ENCODE results near the gene C1orf141.
"Not testable (repeated sequence)": the region's sequence is repeated elsewhere in the genome, so short reads cannot be mapped to it uniquely, and the experiment has no call there.

Gene C1orf141

DNA sequence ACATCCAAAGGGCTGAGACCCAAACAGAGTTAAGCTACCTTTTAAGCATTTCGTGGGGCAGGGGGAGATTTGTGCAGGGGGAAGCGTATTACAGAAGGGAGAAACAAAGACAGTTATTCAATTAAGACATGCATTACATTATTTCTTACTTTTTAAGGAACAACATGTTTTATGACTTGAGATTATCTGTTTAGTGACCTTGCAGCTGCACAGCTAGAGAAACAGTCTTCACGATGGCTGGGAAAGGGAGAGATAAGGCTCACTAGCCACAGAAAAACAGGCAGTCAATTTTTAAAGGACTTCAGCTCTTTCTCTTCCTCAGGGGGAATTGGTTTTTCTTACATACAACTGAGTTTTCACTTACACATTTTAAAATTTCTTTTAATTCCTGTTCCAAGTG is 7.1 kb upstream of the C1orf141 start:
- not testable (repeated sequence) for DNase-seq

DNA sequence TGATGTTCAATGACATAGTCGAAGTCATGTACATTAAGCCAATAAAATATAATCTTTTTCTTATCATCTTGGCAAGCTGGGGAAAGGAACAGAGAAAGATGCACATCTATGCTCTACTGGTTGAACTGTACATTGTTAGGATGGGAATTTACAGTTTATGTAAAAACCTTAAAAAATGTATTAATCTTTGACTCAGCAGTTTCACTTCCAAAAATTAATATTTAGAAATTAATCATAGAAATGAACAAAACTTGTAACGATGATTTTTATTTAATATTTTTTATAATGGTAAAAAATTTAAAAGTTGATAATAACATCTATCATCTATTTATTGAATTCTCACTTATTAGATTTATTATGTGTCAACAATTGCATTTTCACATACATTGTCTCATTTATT is 5.7 kb upstream of the C1orf141 start:
- no peak for DNase-seq

DNA sequence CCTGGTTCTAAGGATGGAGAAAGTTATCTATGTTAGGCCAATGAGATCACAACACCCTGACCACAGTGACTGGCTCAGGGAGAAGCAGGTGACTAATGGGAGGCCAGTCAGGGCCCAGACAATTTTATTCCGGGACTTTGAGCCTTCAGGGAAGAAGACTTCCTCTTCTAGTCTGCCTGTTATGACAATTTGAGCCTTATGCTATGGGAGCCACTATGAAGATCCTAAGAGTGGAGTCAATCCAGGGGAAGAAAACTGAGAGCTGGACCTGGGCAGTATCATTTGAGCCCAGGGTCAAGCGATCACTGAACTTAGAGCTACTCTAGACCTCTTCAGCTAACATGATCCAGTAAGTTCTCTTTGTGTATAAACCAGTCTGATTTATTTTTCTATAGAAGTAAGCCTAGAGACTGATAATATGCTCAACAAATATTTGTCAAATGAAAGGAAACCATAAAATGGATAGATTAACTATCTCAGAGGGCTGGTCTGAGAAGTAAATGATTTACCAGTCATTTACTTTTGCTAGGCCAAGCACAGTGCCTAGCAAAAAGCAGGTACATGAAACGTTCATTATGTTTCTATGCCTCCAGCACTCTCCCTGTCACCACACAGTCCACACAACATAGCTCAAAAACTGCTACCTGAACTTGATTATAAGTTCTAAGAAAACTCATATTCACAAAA is 4.2 kb upstream of the C1orf141 start:
- DNase-seq: no peak

DNA sequence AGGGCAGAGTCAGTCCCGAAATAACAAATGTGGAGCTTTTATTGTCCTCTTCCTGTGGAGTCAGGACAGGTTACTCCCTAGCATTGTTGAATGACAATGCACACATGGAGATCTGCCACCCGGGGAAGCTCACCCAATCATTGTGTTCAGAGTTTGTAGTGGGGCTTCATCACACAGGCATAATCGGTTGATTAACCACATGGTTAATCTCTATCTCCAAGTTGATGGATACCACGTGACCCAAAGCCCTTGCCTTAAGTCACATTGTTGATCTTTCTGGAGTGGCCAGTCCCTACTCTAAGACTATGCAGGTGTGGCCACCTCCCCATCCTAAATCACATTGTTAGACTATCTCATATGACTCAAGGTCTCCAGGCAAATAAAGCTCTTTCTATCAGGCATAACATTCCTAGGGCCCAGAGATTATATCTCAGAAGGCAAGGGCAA is 2.6 kb upstream of the C1orf141 start:
- no peak for DNase-seq

DNA sequence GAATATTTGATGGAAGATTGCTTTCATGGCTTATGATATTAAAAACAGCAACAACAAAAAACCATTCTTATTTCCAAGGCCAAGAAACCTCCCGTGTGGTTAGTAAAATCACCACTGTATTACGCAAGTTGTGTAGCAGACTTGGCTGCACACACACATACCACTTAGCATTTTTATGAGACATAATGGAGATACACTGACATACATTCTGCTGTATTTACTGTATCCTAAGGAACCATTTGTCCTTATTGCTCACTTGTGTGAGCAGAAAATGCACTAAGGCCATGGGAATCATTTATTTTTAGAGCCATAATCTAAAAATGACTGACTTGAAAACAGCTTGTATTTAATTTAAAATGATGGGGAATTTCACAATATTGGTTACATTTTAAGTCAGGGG is 584 bp upstream of the C1orf141 start:
- no peak for DNase-seq

DNA sequence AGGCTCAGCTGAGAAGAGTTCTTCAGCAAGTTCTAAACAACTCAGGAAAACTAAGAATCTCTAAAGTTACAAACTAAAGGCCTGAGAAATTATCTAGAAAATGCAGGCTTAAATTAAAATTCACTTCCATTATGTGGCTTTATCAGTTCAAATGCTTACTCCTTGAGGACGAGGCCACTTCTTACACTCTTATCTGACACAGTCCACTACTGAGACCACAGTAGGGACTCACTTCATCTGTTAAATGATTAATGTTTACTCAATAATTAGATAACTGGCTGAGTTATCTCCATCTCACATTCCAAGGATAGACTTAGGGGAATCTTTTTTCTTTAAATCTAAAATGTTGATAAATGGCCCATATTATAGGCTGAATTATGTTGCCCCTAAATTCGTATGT is 1.6 kb downstream of the C1orf141 start:
- DNase-seq: no peak

DNA sequence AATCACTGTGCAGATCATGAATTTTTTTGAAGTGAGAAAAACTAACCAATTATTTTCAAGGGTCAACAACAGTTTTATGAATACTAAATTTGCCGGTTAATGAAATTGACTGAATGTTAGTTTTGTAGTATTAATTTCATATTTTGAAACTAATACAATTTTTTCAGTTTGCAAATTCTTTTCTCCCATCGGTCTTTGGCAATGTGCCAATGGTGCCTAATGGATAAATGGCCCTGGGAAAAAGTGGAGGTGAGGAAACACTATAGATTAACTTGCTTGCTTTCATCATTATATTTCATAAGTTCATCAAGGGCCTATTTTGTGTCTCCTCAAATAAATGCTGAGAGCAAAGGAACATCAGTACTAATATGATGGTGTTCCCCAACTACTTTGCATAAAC is 4.1 kb downstream of the C1orf141 start:
- DNase-seq: no peak

DNA sequence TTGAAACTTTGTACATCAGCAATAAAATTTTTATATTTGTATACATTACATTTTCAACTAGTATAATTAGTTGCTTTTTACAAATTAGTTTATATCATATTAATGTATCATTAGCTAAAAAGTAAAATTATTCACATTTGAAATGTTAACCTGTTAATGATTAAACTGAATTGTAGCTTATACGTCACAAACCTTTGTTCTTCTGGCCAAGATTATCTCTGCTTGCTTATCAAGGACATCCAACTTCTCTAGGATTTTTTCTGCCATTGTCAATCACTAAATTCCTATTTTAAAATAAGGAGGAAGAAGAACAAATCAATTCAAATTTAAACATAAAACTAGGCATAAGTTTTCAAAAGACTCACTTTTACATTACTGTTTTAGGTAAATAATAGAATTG is 7.8 kb downstream of the C1orf141 start:
- no peak for DNase-seq

DNA sequence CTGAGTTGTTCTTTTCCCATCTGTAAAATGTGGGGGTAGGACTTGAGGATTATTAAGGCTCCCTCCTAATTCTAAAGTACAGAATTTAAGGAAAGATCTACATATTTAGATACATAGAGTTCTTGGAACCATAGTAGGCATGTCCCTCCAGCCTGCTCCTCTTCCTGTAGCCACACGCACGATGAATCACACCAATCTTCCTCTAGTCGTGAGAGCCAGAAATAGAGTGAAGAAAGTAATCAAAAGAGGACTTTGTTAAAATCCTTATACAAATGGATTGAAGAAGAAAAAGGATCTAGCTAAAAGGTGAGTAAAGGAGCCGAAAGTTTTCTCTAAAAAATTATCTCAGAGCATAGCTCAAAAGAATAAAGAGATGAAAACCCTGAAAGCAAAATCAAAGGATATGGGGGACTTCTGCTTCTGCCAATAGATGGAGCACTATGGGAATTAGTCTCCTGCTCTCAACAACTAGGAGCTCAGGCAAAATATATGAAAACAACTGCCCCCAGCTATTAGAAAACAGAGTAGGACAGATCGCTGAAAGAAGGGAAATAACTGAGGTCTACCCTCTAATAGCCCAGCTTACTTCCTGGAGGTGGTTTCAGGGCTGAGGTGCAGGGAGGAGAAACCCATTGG is 8.5 kb downstream of the C1orf141 start:
- DNase-seq: no peak

DNA sequence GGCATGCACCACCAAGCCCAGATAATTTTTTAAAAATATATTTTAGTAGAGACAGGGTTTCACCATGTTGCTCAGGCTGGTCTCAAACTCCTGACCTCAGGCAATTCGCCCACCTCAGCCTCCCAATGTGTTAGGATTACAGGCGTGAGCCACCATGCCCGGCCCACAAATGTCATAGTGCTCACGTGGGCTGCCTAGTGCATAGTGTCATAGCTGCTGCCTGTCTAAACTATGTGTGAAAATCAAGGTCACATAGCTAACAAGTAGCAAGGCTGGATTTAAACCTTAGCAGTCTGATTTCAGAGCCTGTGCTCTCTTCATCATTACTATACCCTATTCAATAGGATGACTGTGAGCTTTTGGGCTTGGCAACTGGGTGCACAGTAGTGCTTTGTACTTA is 10.3 kb downstream of the C1orf141 start:
- no peak for DNase-seq

DNA sequence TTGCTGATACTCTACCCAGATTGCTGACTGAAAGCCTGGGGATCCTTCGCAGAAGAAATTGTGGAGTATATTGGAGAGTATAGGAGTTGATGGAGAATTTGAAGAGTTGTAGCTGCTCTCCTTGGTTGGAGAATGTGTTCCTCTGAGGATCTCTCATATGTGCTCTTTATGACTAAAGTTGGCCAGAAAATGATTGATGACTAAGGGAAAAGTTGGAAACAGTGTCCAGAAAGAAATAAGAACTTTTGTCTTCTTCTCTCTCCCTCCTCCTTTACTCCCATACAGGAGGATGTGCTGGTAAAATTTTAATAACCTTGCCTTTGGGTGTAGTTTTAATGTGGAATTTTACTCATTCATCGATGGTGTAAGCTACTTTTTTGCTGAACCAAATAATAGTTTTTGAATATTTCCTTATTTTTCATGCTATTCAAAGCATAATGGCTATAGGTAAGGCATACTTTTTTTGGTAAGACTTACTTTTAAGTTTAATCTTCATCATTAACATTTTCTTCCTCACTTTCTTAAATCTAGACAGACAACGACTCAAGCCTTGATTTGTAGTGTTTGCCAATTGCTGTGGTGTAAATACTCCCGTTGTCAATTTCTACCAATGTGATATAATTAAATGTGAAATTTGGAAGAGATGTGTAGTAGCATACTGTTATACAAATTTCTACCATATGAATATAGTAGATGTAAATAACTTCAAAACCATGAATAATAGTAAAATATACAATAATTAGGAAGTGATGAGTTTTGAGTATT is 13.7 kb downstream of the C1orf141 start:
- no peak for DNase-seq

DNA sequence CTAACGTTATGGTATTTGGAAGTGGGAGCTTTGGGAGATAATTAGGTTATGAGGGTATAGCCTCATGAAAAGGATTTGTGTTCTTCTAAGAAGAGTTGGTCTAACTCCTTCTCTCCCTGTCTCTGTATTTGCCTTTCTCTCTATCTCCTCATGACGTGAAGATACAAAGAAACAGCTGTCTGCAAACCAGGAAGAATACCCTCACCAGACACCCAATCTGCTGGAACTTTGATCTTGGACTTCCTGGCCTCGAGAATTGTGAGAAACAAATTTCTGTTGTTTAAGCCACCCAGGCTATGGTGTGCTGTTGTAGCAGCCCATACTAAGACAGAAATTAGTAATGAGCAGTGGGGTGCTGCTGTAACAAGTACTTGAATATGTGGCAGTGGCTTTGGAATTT is 16.1 kb downstream of the C1orf141 start:
- DNase-seq: no peak

DNA sequence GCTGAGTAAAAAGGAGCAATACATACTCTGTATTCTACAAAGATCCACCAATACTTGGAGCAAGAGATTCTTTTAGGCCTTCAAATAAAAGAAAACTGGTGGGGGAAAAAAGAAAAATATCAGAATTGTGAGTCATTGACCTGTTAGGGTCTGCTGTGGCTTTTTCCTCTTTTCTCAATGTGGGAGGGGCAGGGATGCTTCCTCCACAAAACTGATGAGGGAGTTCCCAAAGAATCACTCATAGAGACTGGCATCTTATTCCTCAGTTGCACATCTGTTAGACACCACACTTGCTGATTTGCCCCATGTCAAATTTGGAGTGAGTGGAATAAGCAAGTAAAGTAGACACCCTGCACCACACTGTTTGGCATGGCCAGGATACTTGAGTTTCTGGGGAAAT is 16.6 kb downstream of the C1orf141 start:
- DNase-seq: no peak

DNA sequence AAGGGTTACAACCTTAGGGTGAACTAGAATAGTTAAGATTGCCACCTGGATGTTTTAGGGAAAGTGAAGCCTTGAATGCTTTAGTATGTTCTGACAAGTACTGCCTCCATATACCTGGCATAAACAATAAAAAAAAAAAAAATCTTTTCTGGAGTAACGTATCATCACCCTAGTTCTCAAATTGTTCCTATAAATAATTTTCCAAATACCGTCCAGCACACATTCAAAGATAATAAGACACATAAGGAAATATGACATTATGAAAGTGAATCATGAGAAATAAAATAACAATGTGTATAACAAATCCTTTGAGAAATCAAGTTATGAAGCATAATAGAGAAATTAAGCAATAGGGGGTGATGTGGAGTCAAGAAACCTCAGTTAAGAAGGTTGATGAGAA is 20.6 kb downstream of the C1orf141 start:
- DNase-seq: no peak

DNA sequence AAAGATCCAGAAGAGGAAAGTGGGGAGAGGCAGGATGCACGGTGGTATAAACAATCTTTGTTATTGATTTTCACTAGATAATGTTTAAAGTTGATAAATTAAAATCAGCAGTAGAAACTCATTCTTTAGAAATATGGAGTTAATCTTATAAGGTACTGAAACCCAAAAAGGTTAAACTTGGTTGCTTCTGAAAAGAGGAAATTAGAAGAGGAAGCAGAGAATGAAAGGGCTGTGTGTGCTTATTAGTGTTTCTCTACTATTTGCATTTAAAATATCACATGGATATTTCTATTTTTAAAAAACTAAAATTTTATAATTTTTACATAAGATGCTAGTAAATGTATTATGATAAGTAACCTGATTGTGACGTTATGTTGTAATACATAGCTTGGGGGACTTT is 24.4 kb downstream of the C1orf141 start:
- DNase-seq: no peak

DNA sequence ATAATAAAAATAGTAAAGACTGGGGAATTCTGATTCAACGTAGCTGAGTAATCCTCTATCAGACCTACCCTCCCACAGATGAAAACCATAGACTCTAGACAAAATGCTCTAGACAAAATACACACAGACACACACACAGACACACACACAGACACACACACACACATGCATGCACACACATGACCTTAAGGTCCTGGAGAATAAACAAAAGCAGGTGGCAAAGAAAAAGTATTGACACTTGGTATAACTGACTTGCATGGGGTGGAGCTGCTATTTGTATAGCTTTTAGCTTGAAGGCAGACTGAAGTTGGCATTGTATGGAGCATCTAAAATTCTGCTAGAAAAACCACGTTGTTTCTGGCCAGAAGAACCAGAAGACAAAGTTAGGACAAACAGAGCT is 29.3 kb downstream of the C1orf141 start:
- DNase-seq: no peak

DNA sequence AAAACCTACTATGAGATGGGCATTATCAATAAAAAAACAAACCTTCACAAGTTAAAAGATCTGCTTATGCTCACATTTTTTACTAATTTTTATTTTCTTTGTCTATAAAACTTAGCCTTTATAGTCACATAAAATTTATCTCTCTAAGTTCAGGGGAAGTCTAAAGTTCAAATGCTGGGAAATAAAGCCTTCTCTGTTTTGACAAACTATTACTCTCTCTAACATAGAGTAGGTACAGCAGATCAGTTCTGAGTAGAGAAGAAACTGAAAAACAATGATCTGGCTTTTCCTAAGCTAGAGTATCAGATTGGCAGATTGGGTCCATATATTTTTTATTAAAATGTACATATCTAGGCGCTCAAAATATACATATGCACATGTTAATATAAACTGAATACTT is 31.2 kb downstream of the C1orf141 start:
- no peak for DNase-seq

DNA sequence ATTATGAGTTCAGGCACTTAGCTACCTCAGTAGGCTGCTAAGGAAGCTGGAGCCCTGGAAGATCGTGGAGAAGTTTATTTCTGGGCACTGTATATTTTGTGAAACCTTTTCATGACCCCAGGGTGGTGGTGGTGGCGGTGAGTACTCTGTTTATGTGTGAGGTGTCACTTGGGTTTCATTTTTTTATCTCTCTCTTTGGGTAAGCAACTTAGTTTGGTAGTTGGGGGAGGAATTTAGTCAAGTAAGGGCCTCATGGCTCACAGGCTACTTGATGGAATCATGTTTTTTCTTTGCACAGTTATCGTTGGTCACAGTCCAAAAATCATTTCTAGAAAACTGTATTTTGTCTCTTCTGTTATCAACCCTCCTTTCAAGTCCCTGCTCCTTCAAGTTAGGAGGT is 33.9 kb downstream of the C1orf141 start:
- no peak for DNase-seq

DNA sequence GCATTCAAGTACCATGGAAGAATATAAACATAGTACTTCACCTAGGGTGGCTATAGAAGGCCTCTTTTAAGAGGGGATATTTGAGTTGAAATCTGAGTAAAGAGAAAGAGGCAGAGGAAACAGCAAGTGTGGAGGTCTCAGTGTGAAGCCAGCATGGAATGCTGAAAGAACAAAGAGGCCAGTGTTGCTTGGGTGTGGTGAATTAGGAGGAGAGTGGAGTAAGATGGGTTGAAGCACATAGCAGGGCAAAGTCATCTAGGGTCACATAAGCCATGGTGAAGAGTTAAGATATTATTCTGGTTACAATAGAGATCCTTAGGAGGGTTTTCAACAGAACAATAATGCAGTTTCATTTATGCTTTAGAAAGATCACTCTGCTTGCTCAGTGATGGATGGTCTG is 37.5 kb downstream of the C1orf141 start:
- DNase-seq: no peak

DNA sequence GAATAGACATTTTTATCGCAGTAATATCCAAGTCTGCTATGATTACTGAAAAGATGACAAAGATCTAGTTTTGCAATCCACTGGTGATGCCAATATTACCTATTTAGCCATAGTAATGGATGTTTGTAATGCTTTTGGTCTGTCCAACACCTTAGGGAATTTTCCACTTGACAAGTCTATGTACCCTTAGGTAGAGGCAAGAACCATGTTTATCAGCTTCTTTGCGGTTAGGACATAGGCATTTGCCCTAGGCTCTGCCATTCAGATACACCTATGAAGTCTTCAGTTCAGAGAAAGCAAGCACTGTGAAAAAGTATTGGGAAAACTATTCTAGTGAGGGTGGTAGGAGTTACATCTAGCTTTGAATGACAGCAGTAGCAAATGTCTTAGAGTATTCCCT is 40.6 kb downstream of the C1orf141 start:
- no peak for DNase-seq

DNA sequence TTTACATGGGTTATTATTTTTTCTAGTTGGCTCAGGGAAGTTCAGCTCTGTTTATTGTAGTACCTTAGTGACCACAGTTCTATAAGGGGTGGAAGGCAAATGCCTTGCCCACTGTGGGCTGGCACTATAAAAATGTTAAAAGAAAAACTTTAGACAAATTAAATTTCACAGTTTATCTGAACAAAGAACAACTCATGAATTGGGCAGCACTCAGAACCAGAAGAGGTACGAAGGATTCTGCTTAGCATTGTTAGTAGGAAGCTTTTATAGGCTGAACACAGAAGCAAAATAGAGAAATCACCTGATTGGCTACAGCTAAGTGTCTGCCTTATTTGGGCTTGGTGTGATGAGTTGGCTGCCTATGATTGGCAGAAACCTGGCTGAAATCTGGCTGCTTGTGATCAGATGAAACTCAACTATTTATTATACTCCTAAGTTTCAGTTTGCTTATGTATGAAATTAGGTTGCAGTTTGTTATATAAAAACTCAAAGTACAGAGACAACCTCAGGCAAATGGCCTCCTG is 45.0 kb downstream of the C1orf141 start:
- no peak for DNase-seq

DNA sequence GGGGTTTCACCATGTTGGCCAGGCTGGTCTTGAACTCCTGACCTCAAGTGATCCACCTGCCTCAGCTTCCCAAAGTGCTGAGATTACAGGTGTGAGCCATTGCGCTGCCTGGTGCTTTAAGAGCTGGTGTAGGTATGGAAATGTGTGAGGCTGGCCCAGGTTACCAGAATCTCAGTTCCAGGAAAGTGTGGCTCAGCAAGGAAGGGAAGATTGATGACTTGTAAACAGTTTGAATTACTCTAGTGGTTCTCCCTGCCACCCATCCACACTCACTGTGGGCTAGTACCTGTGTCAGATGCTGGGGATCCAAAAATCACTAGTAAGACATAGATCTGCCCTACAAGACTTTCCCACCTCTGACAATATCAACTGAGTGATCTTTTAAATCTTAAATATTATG is 46.3 kb downstream of the C1orf141 start:
- no peak for DNase-seq

DNA sequence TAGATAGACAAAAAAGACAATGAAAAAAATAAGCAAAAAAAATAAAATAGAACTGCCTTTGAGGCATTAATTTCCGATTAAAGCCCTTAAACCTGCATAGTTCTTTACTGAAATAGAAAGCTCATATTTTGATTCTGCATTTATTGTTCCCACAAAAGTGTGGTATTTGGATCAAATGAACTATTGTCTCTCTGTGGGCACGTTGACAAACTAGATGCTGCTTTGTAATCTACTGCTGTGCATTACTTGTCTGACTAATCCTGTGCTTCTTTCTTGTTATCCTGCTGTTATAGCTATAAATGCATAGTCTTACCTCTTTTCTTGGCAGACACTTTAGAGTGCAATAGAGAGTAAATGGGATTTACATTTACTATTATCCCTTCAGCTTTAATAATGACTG is 49.4 kb downstream of the C1orf141 start:
- DNase-seq: no peak

DNA sequence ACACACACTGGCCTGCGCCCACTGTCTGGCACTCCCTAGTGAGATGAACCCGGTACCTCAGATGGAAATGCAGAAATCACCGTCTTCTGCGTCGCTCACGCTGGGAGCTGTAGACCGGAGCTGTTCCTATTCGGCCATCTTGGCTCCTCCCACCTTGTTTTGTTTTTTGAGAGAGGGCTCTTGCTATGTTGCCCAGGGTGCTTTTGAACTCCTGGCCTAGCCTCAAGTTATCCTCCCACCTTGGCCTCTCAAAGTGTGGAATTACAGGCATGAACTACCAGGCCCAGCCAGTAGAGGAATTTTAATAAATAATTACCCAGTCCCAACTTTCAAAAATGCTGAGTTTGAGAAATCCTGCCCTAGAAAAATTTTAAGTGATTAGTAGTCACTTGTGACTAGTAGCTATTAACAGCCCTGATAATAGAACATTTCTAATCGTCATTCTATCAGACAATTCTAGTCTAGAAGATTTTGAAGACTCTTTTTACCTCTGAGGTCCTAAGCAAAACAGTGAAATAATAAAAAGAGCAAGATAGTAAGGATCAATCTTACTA is 49.9 kb downstream of the C1orf141 start:
- DNase-seq: no peak
